Activated naive CD8-positive, alpha-beta T cell treated with anti-CD3 and anti-CD28 coated beads, Interleukin-2, amount 10 ng/mL, durations not matched to agents 7 days and 5 days (primary cell): ENCODE data around the gene POLRMT. TPM values are rescaled to one million over a fixed set of nuclear protein-coding genes. Genes with fewer than 3 reads are reported as not detected.
A peak's percentile ranks its signal among the peaks of the same experiment; 100 is the strongest.
"Not testable (repeated sequence)": the region's sequence is repeated elsewhere in the genome, so short reads cannot be mapped to it uniquely, and the experiment has no call there.

Source experiments
- ATAC-seq: fragments of 150-1000 bp; cut with Tn5 transposase; one replicate; pipeline ENCODE4 v1.10.0; 2021; ENCODE audit warnings: low read depth, moderate library complexity
- POLR2A ChIA-PET: fragments of 350-600 bp; sonication (Branson Sonifier 250); formaldehyde crosslinking; loops from one replicate; lab custom pipeline; 2021; ENCODE audit warnings: antibody characterized with exemption; lab: Charles Lee
- DNase-seq: peaks from one replicate; pipeline ENCODE4 v3.0.0; 2021
- H3K27ac Mint-ChIP-seq: one replicate; pipeline ENCODE4 v1.8.0; 2022; ENCODE audit warnings: mild to moderate bottlenecking, mixed read lengths
- H3K27me3 Mint-ChIP-seq: one replicate; pipeline ENCODE4 v1.8.0; 2022; ENCODE audit warnings: mild to moderate bottlenecking, moderate library complexity, mixed read lengths
- H3K36me3 Mint-ChIP-seq: one replicate; pipeline ENCODE4 v1.8.0; 2021; ENCODE audit warnings: mild to moderate bottlenecking, mixed read lengths
- H3K4me1 Mint-ChIP-seq: one replicate; pipeline ENCODE4 v1.8.0; 2021; ENCODE audit warnings: mixed read lengths
- H3K4me3 Mint-ChIP-seq: one replicate; pipeline ENCODE4 v1.8.0; 2022; ENCODE audit warnings: mild to moderate bottlenecking, moderate library complexity, mixed read lengths
- H3K9me3 Mint-ChIP-seq: one replicate; pipeline ENCODE4 v1.8.0; 2021; ENCODE audit warnings: mixed read lengths
- total RNA-seq, 2 experiments: library from RNA; stranded (reverse); gene quantifications; one replicate each; pipeline ENCODE4 v1.2.3, GENCODE V29; 2021

POLRMT gene
- total RNA-seq, 2 experiments from 2014 or later, result 63.2 to 65.1 TPM

- DNase-seq (no peak), ATAC-seq (no peak)
- Mint-ChIP-seq H3K4me1 (no peaks in the 10 kb centered on the region), H3K36me3 (no peaks in the 10 kb centered on the region), H3K4me3 (no peak overlapping the region), H3K9me3 (no peaks in the 10 kb centered on the region), H3K27ac (no peak overlapping the region), H3K27me3 (peaks cover 25% of the 10 kb centered on the region)
- POLR2A ChIA-PET, result interaction anchor here (1.3 kb wide), 1 partner anchor 595 kb away, joined by 3 read pairs; no protein-coding TSS in a partner anchor
Measured at GRCh38 chr19:674282-675151, 41.2 kb upstream of the POLRMT start.

GRCh38 chr19:670609-671075 lies 37.3 kb upstream of the POLRMT start:
- Mint-ChIP-seq H3K4me1 (no peaks in the 10 kb centered on the region), H3K4me3 (no peak overlapping the region), H3K9me3 (no peaks in the 10 kb centered on the region), H3K36me3 (no peaks in the 10 kb centered on the region), H3K27ac (no peak overlapping the region), H3K27me3 (peaks cover 30% of the 10 kb centered on the region)
- POLR2A ChIA-PET, result no interaction called here
- DNase-seq, result no peak
- no peak for ATAC-seq

GRCh38 chr19:668675-669434 lies 35.5 kb upstream of the POLRMT start:
- H3K36me3 Mint-ChIP-seq, H3K4me3 Mint-ChIP-seq, H3K9me3 Mint-ChIP-seq, DNase-seq, POLR2A ChIA-PET, H3K4me1 Mint-ChIP-seq, ATAC-seq, H3K27ac Mint-ChIP-seq: not testable (repeated sequence)
- H3K27me3 Mint-ChIP-seq, result peaks cover 20% of the 10 kb centered on the region

- ATAC-seq, POLR2A ChIA-PET, H3K4me3 Mint-ChIP-seq, DNase-seq, H3K27ac Mint-ChIP-seq, H3K9me3 Mint-ChIP-seq, H3K36me3 Mint-ChIP-seq: not testable (repeated sequence)
- Mint-ChIP-seq H3K27me3 (peaks cover 16% of the 10 kb centered on the region), H3K4me1 (peaks cover 10% of the 10 kb centered on the region)
Measured at GRCh38 chr19:666985-667573, 33.7 kb upstream of the POLRMT start.

GRCh38 chr19:664913-665443 lies 31.6 kb upstream of the POLRMT start:
- Mint-ChIP-seq H3K4me1 (peaks cover 16% of the 10 kb centered on the region), H3K36me3 (peaks cover 6% of the 10 kb centered on the region), H3K9me3 (no peaks in the 10 kb centered on the region), H3K27ac (peak overlapping the region; percentile 85), H3K4me3 (peak overlapping the region; percentile 45), H3K27me3 (peaks cover 13% of the 10 kb centered on the region)
- POLR2A ChIA-PET, result interaction anchor here (0.7 kb wide), 2 partner anchors 72 to 576 kb away, joined by 4 read pairs; no protein-coding TSS in a partner anchor
- DNase-seq (peak; percentile 79), ATAC-seq (no peak)

GRCh38 chr19:663682-664117 lies 30.4 kb upstream of the POLRMT start:
- ATAC-seq (no peak), DNase-seq (no peak)
- Mint-ChIP-seq H3K4me3 (peak overlapping the region; percentile 88), H3K9me3 (no peaks in the 10 kb centered on the region), H3K27me3 (peaks cover 6% of the 10 kb centered on the region), H3K4me1 (peaks cover 23% of the 10 kb centered on the region), H3K36me3 (peaks cover 8% of the 10 kb centered on the region), H3K27ac (peak overlapping the region; percentile 85)
- POLR2A ChIA-PET, result interaction anchor here (0.8 to 2.2 kb wide), 11 partner anchors 14 to 153 kb away, joined by 3 to 21 read pairs (median 5); partner anchors contain the start of genes BSG and POLRMT

- peaks cover 23% of the 10 kb centered on the region for H3K4me1 Mint-ChIP-seq
- peak within 1 kb of the TSS; percentile 93 for H3K4me3 Mint-ChIP-seq
- ATAC-seq (peak; percentile 51), DNase-seq (peak; percentile 93)
- peaks cover 8% of the 10 kb centered on the region for H3K36me3 Mint-ChIP-seq
- POLR2A ChIA-PET, result interaction anchor here (0.8 to 2.2 kb wide), 11 partner anchors 14 to 152 kb away, joined by 3 to 21 read pairs (median 5); partner anchors contain the start of genes BSG and POLRMT
- no peaks in the 10 kb centered on the region for H3K27me3 Mint-ChIP-seq
- H3K9me3 Mint-ChIP-seq, result no peaks in the 10 kb centered on the region
- peak within 1 kb of the TSS; percentile 95 for H3K27ac Mint-ChIP-seq
Measured at GRCh38 chr19:662962-663681, 29.8 kb upstream of the POLRMT start, which contains the start of gene RNF126. RNF126 (minus strand) TSS chr19:663214; CDS start chr19:663121, 93 bp downstream.

GRCh38 chr19:662207-662961 lies 29.0 kb upstream of the POLRMT start:
- no peaks in the 10 kb centered on the region for H3K27me3 Mint-ChIP-seq
- POLR2A ChIA-PET, result interaction anchor here (1.0 to 2.2 kb wide), 7 partner anchors 15 to 136 kb away, joined by 3 to 21 read pairs (median 5); partner anchors contain the start of genes BSG and POLRMT
- peak overlapping the region; percentile 93 for H3K4me3 Mint-ChIP-seq
- H3K27ac Mint-ChIP-seq, result peak overlapping the region; percentile 95
- peaks cover 23% of the 10 kb centered on the region for H3K4me1 Mint-ChIP-seq
- H3K9me3 Mint-ChIP-seq, result no peaks in the 10 kb centered on the region
- H3K36me3 Mint-ChIP-seq, result peaks cover 8% of the 10 kb centered on the region
- DNase-seq, result peak; percentile 77
- ATAC-seq, result peak; percentile 38

- Mint-ChIP-seq H3K4me3 (peak overlapping the region; percentile 93), H3K27me3 (no peaks in the 10 kb centered on the region), H3K36me3 (peaks cover 8% of the 10 kb centered on the region), H3K9me3 (no peaks in the 10 kb centered on the region), H3K4me1 (peaks cover 23% of the 10 kb centered on the region), H3K27ac (peak overlapping the region; percentile 95)
- DNase-seq (peak; percentile 72), ATAC-seq (peak; percentile 57)
- POLR2A ChIA-PET, result interaction anchor here (0.7 to 2.1 kb wide), 8 partner anchors 15 to 150 kb away, joined by 3 to 15 read pairs (median 5); partner anchors contain the start of genes FSTL3 and POLRMT
Measured at GRCh38 chr19:661427-662196, 28.3 kb upstream of the POLRMT start.

GRCh38 chr19:660793-661426 lies 27.6 kb upstream of the POLRMT start:
- peak; percentile 7 for ATAC-seq
- no peak for DNase-seq
- Mint-ChIP-seq H3K9me3 (no peaks in the 10 kb centered on the region), H3K36me3 (peaks cover 8% of the 10 kb centered on the region), H3K4me1 (peaks cover 24% of the 10 kb centered on the region), H3K27ac (peak overlapping the region; percentile 95), H3K4me3 (peak overlapping the region; percentile 93), H3K27me3 (no peaks in the 10 kb centered on the region)
- POLR2A ChIA-PET, result interaction anchor here (0.6 to 2.1 kb wide), 12 partner anchors 16 to 222 kb away, joined by 3 to 15 read pairs (median 4); partner anchors contain the start of genes BSG, CDC34, FSTL3 and POLRMT
